WTC11 (cell line): ENCODE measurements around the gene GTF2H4. TPM values are rescaled to one million over a fixed set of nuclear protein-coding genes. Genes with fewer than 3 reads are reported as not detected.

ENCODE experiments used
- ATAC-seq: fragments of 200-7000 bp; cut with Tn5 transposase; 2 replicates; pipeline ENCODE4 v1.10.0; 2021; ENCODE audit warnings: mild to moderate bottlenecking, moderate library complexity
- CTCF ChIA-PET: fragments of 300-600 bp; sonication (Branson Sonifier 250); formaldehyde crosslinking; loops from one replicate; lab custom pipeline; 2021; ENCODE audit warnings: antibody characterized with exemption; lab: Charles Lee
- POLR2A ChIA-PET: fragments of 350-600 bp; sonication (Branson Sonifier 250); formaldehyde crosslinking; loops from one replicate; lab custom pipeline; 2021; ENCODE audit warnings: antibody characterized with exemption; lab: Charles Lee
- DNase-seq: peaks from one replicate; pipeline ENCODE4 v3.0.0; 2021; ENCODE audit warnings: low spot score
- H3K27ac Mint-ChIP-seq: 2 replicates; pipeline ENCODE4 v1.8.0; 2021; ENCODE audit warnings: mixed read lengths
- H3K27me3 Mint-ChIP-seq: 2 replicates; pipeline ENCODE4 v1.8.0; 2021; ENCODE audit warnings: low read depth, mild to moderate bottlenecking, moderate library complexity, mixed read lengths
- H3K36me3 Mint-ChIP-seq: 2 replicates; pipeline ENCODE4 v1.8.0; 2021; ENCODE audit warnings: mixed read lengths
- H3K4me1 Mint-ChIP-seq: 2 replicates; pipeline ENCODE4 v1.8.0; 2022; ENCODE audit warnings: mixed read lengths
- H3K4me3 Mint-ChIP-seq: 2 replicates; pipeline ENCODE4 v1.8.0; 2021; ENCODE audit warnings: mild to moderate bottlenecking, moderate library complexity, mixed read lengths
- H3K9me3 Mint-ChIP-seq: 2 replicates; pipeline ENCODE4 v1.8.0; 2021; ENCODE audit warnings: mixed read lengths
- CBFB ChIP-seq: sonication (generic); formaldehyde crosslinking; IDR thresholded peaks from 2 replicates; pipeline ENCODE4 v1.8.1; 2022; ENCODE audit warnings: mild to moderate bottlenecking, low read depth, missing genetic modification reagents
- FOXP1 ChIP-seq: sonication (generic); formaldehyde crosslinking; IDR thresholded peaks from 2 replicates; pipeline ENCODE4 v1.8.0; 2022; ENCODE audit warnings: missing genetic modification reagents, mild to moderate bottlenecking, moderate library complexity, borderline replicate concordance
- FOXP4 ChIP-seq: sonication (generic); formaldehyde crosslinking; IDR thresholded peaks from 2 replicates; pipeline ENCODE4 v1.8.0; 2022; ENCODE audit warnings: mild to moderate bottlenecking, missing genetic modification reagents
- HMGXB4 ChIP-seq: sonication (generic); formaldehyde crosslinking; IDR thresholded peaks from 2 replicates; pipeline ENCODE4 v1.8.1; 2023; ENCODE audit warnings: mild to moderate bottlenecking, moderate library complexity, missing genetic modification reagents
- NFE2L1 ChIP-seq: sonication (generic); formaldehyde crosslinking; IDR thresholded peaks from 2 replicates; pipeline ENCODE4 v1.8.1; 2023; ENCODE audit warnings: missing genetic modification reagents
- NFYB ChIP-seq: sonication (generic); formaldehyde crosslinking; conservative IDR thresholded peaks from 2 replicates; pipeline ENCODE4 v1.8.0; 2022; ENCODE audit warnings: low read depth, missing genetic modification reagents
- PRDM15 ChIP-seq: sonication (generic); formaldehyde crosslinking; IDR thresholded peaks from 2 replicates; pipeline ENCODE4 v1.8.0; 2022; ENCODE audit warnings: missing genetic modification reagents
- SP1 ChIP-seq: sonication (generic); formaldehyde crosslinking; conservative IDR thresholded peaks from 2 replicates; pipeline ENCODE4 v1.8.1; 2022; ENCODE audit warnings: missing genetic modification reagents
- TCF7 ChIP-seq: sonication (generic); formaldehyde crosslinking; IDR thresholded peaks from 2 replicates; pipeline ENCODE4 v1.8.0; 2022; ENCODE audit warnings: mild to moderate bottlenecking, low read depth, missing genetic modification reagents, moderate library complexity
- TEAD1 ChIP-seq: sonication (generic); formaldehyde crosslinking; IDR thresholded peaks from 2 replicates; pipeline ENCODE4 v1.8.0; 2022; ENCODE audit warnings: mild to moderate bottlenecking, missing genetic modification reagents
- ZNF138 ChIP-seq: sonication (generic); formaldehyde crosslinking; conservative IDR thresholded peaks from 2 replicates; pipeline ENCODE4 v1.8.1; 2022; ENCODE audit warnings: mild to moderate bottlenecking, moderate library complexity, missing genetic modification reagents
- ZNF416 ChIP-seq: fragments of 250-450 bp; sonication (Bioruptor Pico); IDR thresholded peaks from 2 replicates; pipeline ENCODE4 v1.9.0; 2021; ENCODE audit warnings: mild to moderate bottlenecking, inconsistent platforms
- total RNA-seq: library from RNA; stranded (reverse); gene quantifications from 3 replicates; pipeline ENCODE4 v1.2.3, GENCODE V29; 2021
- TF ChIP-seq, protein P1 (sequence below): sonication (generic); formaldehyde crosslinking; IDR thresholded peaks from 2 replicates; pipeline ENCODE4 v1.8.0; 2022; ENCODE audit warnings: mild to moderate bottlenecking, missing genetic modification reagents
- TF ChIP-seq, protein P2 (sequence below): sonication (generic); formaldehyde crosslinking; IDR thresholded peaks from 2 replicates; pipeline ENCODE4 v1.8.0; 2022; ENCODE audit warnings: mild to moderate bottlenecking, missing genetic modification reagents

The GTF2H4 gene
- total RNA-seq, 1 experiment from 2014 or later, result 49.2 TPM

GRCh38 chr6:30882204-30882758, 25.7 kb upstream of the GTF2H4 start:
- peak; percentile 0; the same call in 1 of the 2 replicates for ATAC-seq
- peak overlapping the region; percentile 93 for H3K4me3 Mint-ChIP-seq
- no peaks in the 10 kb centered on the region for H3K9me3 Mint-ChIP-seq
- ChIA-PET POLR2A (interaction anchor here (0.5 to 3.3 kb wide), 10 partner anchors 26 to 316 kb away, joined by 3 to 25 read pairs (median 4); partner anchors contain the start of genes GTF2H4, MDC1 and VARS2), CTCF (interaction anchor here (0.8 to 13.3 kb wide), 21 partner anchors 11 to 233 kb away, joined by 3 to 164 read pairs (median 7); partner anchors contain the start of genes DHX16, GTF2H4, MDC1 and PSORS1C1)
- H3K27me3 Mint-ChIP-seq, result no peaks in the 10 kb centered on the region
- TF ChIP-seq HMGXB4 (CRISPR knock-in tag) (0 out of 2 replicates have a peak, but pooled peaks have one; percentile 20), NFE2L1 (CRISPR knock-in tag) (no peak), FOXP1 (CRISPR knock-in tag) (peak; percentile 59; the same call in 1 of the 2 replicates), TEAD1 (CRISPR knock-in tag) (0 out of 2 replicates have a peak, but pooled peaks have one; percentile 37), PRDM15 (0 out of 2 replicates have a peak, but pooled peaks have one; percentile 27), TCF7 (CRISPR knock-in tag) (no peak)
- TF ChIP-seq, protein P1, sequence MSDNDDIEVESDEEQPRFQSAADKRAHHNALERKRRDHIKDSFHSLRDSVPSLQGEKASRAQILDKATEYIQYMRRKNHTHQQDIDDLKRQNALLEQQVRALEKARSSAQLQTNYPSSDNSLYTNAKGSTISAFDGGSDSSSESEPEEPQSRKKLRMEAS (CRISPR knock-in tag), result no peak
- peak; percentile 61 for DNase-seq
- no peaks in the 10 kb centered on the region for H3K36me3 Mint-ChIP-seq
- H3K4me1 Mint-ChIP-seq, result peaks cover 76% of the 10 kb centered on the region
- peak overlapping the region; percentile 75 for H3K27ac Mint-ChIP-seq

DNA sequence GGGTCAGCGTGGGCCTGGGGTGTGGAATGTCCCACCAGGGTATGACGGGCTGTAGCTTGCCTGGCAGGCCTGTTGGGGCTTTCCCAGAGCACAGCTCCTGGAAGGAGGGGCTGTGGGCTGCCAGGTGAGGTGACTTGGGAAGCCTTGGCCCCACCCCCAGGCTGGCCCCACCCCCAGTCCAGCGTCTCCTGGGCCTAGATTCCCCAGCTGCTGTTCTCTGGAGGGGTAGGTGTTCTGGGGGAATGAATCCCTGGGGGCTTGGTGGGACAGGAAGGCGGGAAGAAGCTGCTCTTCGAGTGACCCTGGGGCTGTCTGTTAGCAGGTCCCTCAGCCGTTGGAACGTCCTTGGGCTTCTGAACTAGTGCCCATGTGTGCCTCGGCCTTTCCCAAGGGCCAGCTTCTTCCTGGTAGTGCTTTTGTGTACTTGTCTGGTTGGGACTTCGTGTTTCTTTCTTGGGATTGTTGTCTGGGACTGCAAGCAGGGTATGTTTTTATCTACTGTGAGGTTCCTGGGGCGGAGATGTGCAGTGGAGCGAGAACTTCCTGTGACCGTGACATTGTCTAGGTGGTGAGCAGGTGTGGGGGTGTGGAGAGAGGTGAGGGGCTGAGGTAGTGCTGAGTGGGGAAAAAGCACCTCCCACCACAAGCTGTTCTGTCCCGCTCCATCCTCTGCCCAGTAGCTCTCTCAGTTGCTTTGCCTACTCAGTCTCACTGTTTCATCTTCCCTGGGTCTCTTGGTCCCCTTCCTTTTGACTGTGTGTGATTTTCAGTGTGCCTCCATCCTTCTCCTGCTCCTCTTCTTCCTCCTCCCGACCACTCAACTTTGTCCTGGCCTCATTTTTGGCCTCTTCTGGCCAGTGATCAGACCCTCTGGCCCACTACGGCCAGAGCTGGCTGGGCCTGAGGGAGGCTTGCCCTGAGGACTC, 25.0 kb upstream of the GTF2H4 start:
- H3K4me3 Mint-ChIP-seq, result peak overlapping the region; percentile 93
- H3K27ac Mint-ChIP-seq, result peak overlapping the region; percentile 99
- ChIA-PET CTCF (interaction anchor here (0.6 to 13.3 kb wide), 23 partner anchors 10 to 232 kb away, joined by 3 to 164 read pairs (median 6); partner anchors contain the start of genes DHX16, GTF2H4, MDC1 and PSORS1C1), POLR2A (interaction anchor here (0.5 to 3.3 kb wide), 10 partner anchors 25 to 317 kb away, joined by 3 to 25 read pairs (median 5); partner anchors contain the start of genes GTF2H4, IER3, MDC1 and VARS2)
- H3K4me1 Mint-ChIP-seq, result peaks cover 73% of the 10 kb centered on the region
- ATAC-seq (peak; percentile 35), DNase-seq (peak; percentile 86)
- no peaks in the 10 kb centered on the region for H3K9me3 Mint-ChIP-seq
- TF ChIP-seq, protein P2, sequence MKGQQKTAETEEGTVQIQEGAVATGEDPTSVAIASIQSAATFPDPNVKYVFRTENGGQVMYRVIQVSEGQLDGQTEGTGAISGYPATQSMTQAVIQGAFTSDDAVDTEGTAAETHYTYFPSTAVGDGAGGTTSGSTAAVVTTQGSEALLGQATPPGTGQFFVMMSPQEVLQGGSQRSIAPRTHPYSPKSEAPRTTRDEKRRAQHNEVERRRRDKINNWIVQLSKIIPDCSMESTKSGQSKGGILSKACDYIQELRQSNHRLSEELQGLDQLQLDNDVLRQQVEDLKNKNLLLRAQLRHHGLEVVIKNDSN (CRISPR knock-in tag), result 0 out of 2 replicates have a peak, but pooled peaks have one; percentile 19
- TF ChIP-seq FOXP4 (CRISPR knock-in tag) (no peak), NFYB (CRISPR knock-in tag) (no peak), ZNF138 (CRISPR knock-in tag) (no peak), ZNF416 (CRISPR knock-in tag) (no peak), CBFB (CRISPR knock-in tag) (no peak), SP1 (peak; percentile 31; the same call in 1 of the 2 replicates)
- no peaks in the 10 kb centered on the region for H3K36me3 Mint-ChIP-seq
- H3K27me3 Mint-ChIP-seq, result no peaks in the 10 kb centered on the region
